GM12801 (cell line): ENCODE results near the gene AATF.

ENCODE experiments used
- CTCF ChIP-seq: IDR thresholded peaks from one replicate; pipeline ENCODE4 v1.5.1; 2011; ENCODE audit warnings: control low read depth; ENCODE audit not compliant: insufficient read length; ENCODE audit errors: extremely low read depth

Gene AATF

GRCh38 chr17:37025238-37025637 is 76.5 kb downstream of the AATF start:
- TF ChIP-seq CTCF: no peak

GRCh38 chr17:37025847-37026530 is 77.2 kb downstream of the AATF start:
- no peak for TF ChIP-seq CTCF

GRCh38 chr17:37026531-37026869 is 77.7 kb downstream of the AATF start:
- TF ChIP-seq CTCF: no peak

GRCh38 chr17:37028040-37028439 is 79.3 kb downstream of the AATF start:
- TF ChIP-seq CTCF: no peak

GRCh38 chr17:37031493-37032083 is 82.8 kb downstream of the AATF start:
- TF ChIP-seq CTCF: no peak

- TF ChIP-seq CTCF: no peak
Observed at GRCh38 chr17:37037590-37038155, 88.9 kb downstream of the AATF start.

- TF ChIP-seq CTCF: no peak
Observed at GRCh38 chr17:37039269-37039668, 90.5 kb downstream of the AATF start.
